Small intestine (tissue), 7 donors: ENCODE results near the gene FAM135A. TPM values are rescaled to one million over a fixed set of nuclear protein-coding genes. Genes with fewer than 3 reads are reported as not detected.
A peak's percentile ranks its signal among the peaks of the same experiment; 100 is the strongest.
"Not testable (repeated sequence)": the region's sequence is repeated elsewhere in the genome, so short reads cannot be mapped to it uniquely, and the experiment has no call there.

Experiments used
- DNase-seq, 2 donors: peaks; one replicate each; pipeline versions ENCODE4 v3.0.0 to v3.0.0-alpha.2; 2013
- FAIRE-seq: peaks from 2 replicates; lab custom pipeline; 2012; peaks lifted over from hg19 to GRCh38; lab: Jason Lieb, UNC
- H3K27ac ChIP-seq, 3 donors: one replicate each; pipeline ENCODE4 v1.5.1; 2013; ENCODE audit warnings: low read length in 2 of 3, mild to moderate bottlenecking in 2 of 3, control low read depth in 1 of 3, inconsistent platforms in 1 of 3, low read depth in 1 of 3, moderate library complexity in 1 of 3
- H3K27me3 ChIP-seq, 3 donors: one replicate each; pipeline ENCODE4 v1.6.1; 2013; ENCODE audit warnings: low read length in 3 of 3, inconsistent platforms in 1 of 3; ENCODE audit not compliant: control insufficient read depth in 3 of 3, insufficient read depth in 3 of 3
- H3K36me3 ChIP-seq, 3 donors: one replicate each; pipeline ENCODE4 v1.6.1; 2013; ENCODE audit warnings: low read length in 3 of 3, inconsistent platforms in 1 of 3, low read depth in 1 of 3, mild to moderate bottlenecking in 1 of 3, moderate library complexity in 1 of 3; ENCODE audit not compliant: control insufficient read depth in 3 of 3, insufficient read depth in 2 of 3
- H3K4me1 ChIP-seq, 3 donors: one replicate each; pipeline ENCODE4 v1.6.1; 2013; ENCODE audit warnings: low read length in 2 of 3, inconsistent platforms in 1 of 3, low read depth in 1 of 3, mild to moderate bottlenecking in 1 of 3, moderate library complexity in 1 of 3; ENCODE audit not compliant: control insufficient read depth in 3 of 3, insufficient read depth in 2 of 3
- H3K4me3 ChIP-seq, 3 donors: one replicate each; pipeline ENCODE4 v1.5.1; 2013; ENCODE audit warnings: low read length in 3 of 3, control low read depth in 1 of 3, inconsistent platforms in 1 of 3, low read depth in 1 of 3, mild to moderate bottlenecking in 1 of 3, moderate library complexity in 1 of 3
- H3K9me3 ChIP-seq, 2 donors: one replicate each; pipeline ENCODE4 v1.6.1; 2013; ENCODE audit warnings: low read depth in 1 of 2, low read length in 1 of 2; ENCODE audit not compliant: control insufficient read depth in 2 of 2, insufficient read depth in 1 of 2
- WGBS, 3 donors: extraction: QIAGEN DNeasy Blood & Tissue Kit; methylation state at CpG; one replicate each; pipeline ENCODE4 v1.1.7; 2013; 5-methylcytosine and 5-hydroxymethylcytosine counted together
- polyA plus RNA-seq, 4 donors: library from polyadenylated mRNA; stranded (reverse) in 3 of 4; unstranded in 1 of 4; fragments of 200-250 nt in 3 of 4; fragments of 120-200 nt in 1 of 4; gene quantifications; one replicate each; pipeline versions ENCODE4 v1.2.1 to v1.2.3, GENCODE V29; 2013
- donor health status: healthy with polysubstance abuse.
- donor health status: control.
- donor health status: control.
- donor health status: Bipolar disorder and iron deficiency.
- donor health status: healthy.

FAM135A gene
- polyA plus RNA-seq, 4 donors: 17.4 to 78.0 (median 41.8) TPM

GRCh38 chr6:70415247-70415646, 1.9 kb downstream of the FAM135A start:
- no peaks in the 10 kb centered on the region for H3K27me3 ChIP-seq
- H3K4me1 ChIP-seq: peaks cover 0 to 17% (median 2%) of the 10 kb centered on the region in 3 donors
- peak overlapping the region in 1 of 3 donors; percentile 98 for H3K27ac ChIP-seq
- H3K9me3 ChIP-seq: peaks cover 0 to 2% of the 10 kb centered on the region in 2 donors
- H3K36me3 ChIP-seq: peaks cover 3 to 14% (median 4%) of the 10 kb centered on the region in 3 donors
- FAIRE-seq: no peak
- H3K4me3 ChIP-seq: peak overlapping the region in 2 of 3 donors; percentile 32 to 95
- peak in 1 of 2 donors; percentile 27 for DNase-seq

GRCh38 chr6:70415660-70416059, 2.4 kb downstream of the FAM135A start:
- peak overlapping the region in 2 of 3 donors; percentile 32 to 95 for H3K4me3 ChIP-seq
- WGBS, 3 donors: 24 to 51% (median 43%) methylated on average over 1 of the region's 1 CpG
- H3K27ac ChIP-seq: peak overlapping the region in 1 of 3 donors; percentile 98
- DNase-seq (peak; percentile 41 to 54), FAIRE-seq (no peak)
- peaks cover 0 to 17% (median 2%) of the 10 kb centered on the region in 3 donors for H3K4me1 ChIP-seq
- H3K9me3 ChIP-seq: peaks cover 0 to 2% of the 10 kb centered on the region in 2 donors
- no peaks in the 10 kb centered on the region for H3K27me3 ChIP-seq
- peaks cover 3 to 14% (median 5%) of the 10 kb centered on the region in 3 donors for H3K36me3 ChIP-seq

- FAIRE-seq (no peak), DNase-seq (no peak)
- H3K4me1 ChIP-seq: peaks cover 0 to 2% (median 2%) of the 10 kb centered on the region in 3 donors
- H3K27ac ChIP-seq: no peak overlapping the region
- no peaks in the 10 kb centered on the region for H3K27me3 ChIP-seq
- H3K4me3 ChIP-seq: no peak overlapping the region
- peaks cover 4 to 18% (median 5%) of the 10 kb centered on the region in 3 donors for H3K36me3 ChIP-seq
- 66 to 83% (median 69%) methylated on average over 2 of the region's 2 CpGs for WGBS, 3 donors
- H3K9me3 ChIP-seq: no peaks in the 10 kb centered on the region
These were observed 8.2 kb downstream of the FAM135A start for GRCh38 chr6:70421509-70421908.

GRCh38 chr6:70423189-70424134, 10.2 kb downstream of the FAM135A start:
- Histone ChIP-seq H3K4me3 (no peak overlapping the region), H3K27ac (no peak overlapping the region), H3K27me3 (no peaks in the 10 kb centered on the region), H3K9me3 (no peaks in the 10 kb centered on the region), H3K36me3 (peaks cover 5 to 14% (median 6%) of the 10 kb centered on the region in 3 donors), H3K4me1 (peaks cover 0 to 2% (median 0%) of the 10 kb centered on the region in 3 donors)
- DNase-seq (no peak), FAIRE-seq (no peak)
- WGBS, 3 donors: 88 to 92% (median 90%) methylated on average over 5 of the region's 5 CpGs

GRCh38 chr6:70424291-70424690, 11.0 kb downstream of the FAM135A start:
- no peaks in the 10 kb centered on the region for H3K9me3 ChIP-seq
- 90 to 98% (median 97%) methylated on average over 3 of the region's 3 CpGs for WGBS, 3 donors
- H3K4me1 ChIP-seq: peaks cover 0 to 2% (median 0%) of the 10 kb centered on the region in 3 donors
- FAIRE-seq (no peak), DNase-seq (no peak)
- H3K27me3 ChIP-seq: no peaks in the 10 kb centered on the region
- peaks cover 3 to 11% (median 5%) of the 10 kb centered on the region in 3 donors for H3K36me3 ChIP-seq
- H3K4me3 ChIP-seq: no peak overlapping the region
- H3K27ac ChIP-seq: no peak overlapping the region

GRCh38 chr6:70436320-70436719, 23.0 kb downstream of the FAM135A start:
- DNase-seq (no peak), FAIRE-seq (no peak)
- 84 to 96% (median 88%) methylated on average over 5 of the region's 5 CpGs for WGBS, 3 donors
- Histone ChIP-seq H3K36me3 (peaks cover 1 to 28% (median 4%) of the 10 kb centered on the region in 3 donors), H3K4me3 (no peak overlapping the region), H3K27me3 (no peaks in the 10 kb centered on the region), H3K4me1 (peaks cover 0 to 3% (median 0%) of the 10 kb centered on the region in 3 donors), H3K27ac (no peak overlapping the region), H3K9me3 (peaks cover 0 to 3% of the 10 kb centered on the region in 2 donors)

- 78 to 91% (median 82%) methylated on average over 2 of the region's 2 CpGs for WGBS, 3 donors
- FAIRE-seq: no peak
These were observed 31.7 kb downstream of the FAM135A start for GRCh38 chr6:70445001-70445400.

GRCh38 chr6:70447343-70448070, 34.2 kb downstream of the FAM135A start:
- H3K4me3 ChIP-seq, H3K27ac ChIP-seq, H3K27me3 ChIP-seq, DNase-seq, H3K4me1 ChIP-seq, FAIRE-seq: not testable (repeated sequence)
- H3K9me3 ChIP-seq: peaks cover 0 to 13% of the 10 kb centered on the region in 2 donors
- 86 to 95% (median 94%) methylated on average over 13 of the region's 13 CpGs for WGBS, 3 donors
- peaks cover 2 to 27% (median 2%) of the 10 kb centered on the region in 3 donors for H3K36me3 ChIP-seq

More at GRCh38 chr6:70445001-70445400, 31.7 kb downstream of the FAM135A start:
- Histone ChIP-seq H3K27ac (no peak overlapping the region), H3K9me3 (peaks cover 0 to 13% of the 10 kb centered on the region in 2 donors), H3K27me3 (no peaks in the 10 kb centered on the region), H3K4me1 (no peaks in the 10 kb centered on the region), H3K4me3 (no peak overlapping the region), H3K36me3 (peaks cover 2 to 36% (median 2%) of the 10 kb centered on the region in 3 donors)
- DNase-seq: peak in 1 of 2 donors; percentile 38
